HepG2 (cell line): Measurements from ENCODE around the gene KIAA1549. TPM values are rescaled to one million over a fixed set of nuclear protein-coding genes. Genes with fewer than 3 reads are reported as not detected.

ENCODE experiments used
- CBX5 ChIP-seq: sonication (generic); formaldehyde crosslinking; IDR thresholded peaks from 2 replicates; pipeline ENCODE4 v1.4.0; 2020; ENCODE audit warnings: missing genetic modification reagents, borderline replicate concordance
- FOXP1 ChIP-seq, 2 experiments: fragments of 450-650 bp in 1 of 2; IDR thresholded peaks; 2 replicates each; pipeline ENCODE4 v1.6.1; 2017 to 2018; ENCODE audit warnings: antibody characterized with exemption in 1 of 2
- KDM2A ChIP-seq: sonication (generic); formaldehyde crosslinking; IDR thresholded peaks from 2 replicates; pipeline ENCODE4 v1.4.0; 2020; ENCODE audit warnings: low read depth, missing genetic modification reagents, borderline replicate concordance
- MTA1 ChIP-seq: sonication (generic); formaldehyde crosslinking; IDR thresholded peaks from 2 replicates; pipeline ENCODE4 v1.4.0; 2020; ENCODE audit warnings: missing genetic modification reagents, mild to moderate bottlenecking, borderline replicate concordance
- NFYC ChIP-seq: IDR thresholded peaks from 2 replicates; pipeline ENCODE4 v1.6.1; 2016; ENCODE audit warnings: missing genetic modification reagents, missing compliant biosample characterization
- SATB2 ChIP-seq: sonication (generic); formaldehyde crosslinking; IDR thresholded peaks from 2 replicates; pipeline ENCODE4 v1.5.0; 2020; ENCODE audit warnings: missing genetic modification reagents
- TEAD3 ChIP-seq: optimal IDR thresholded peaks from 2 replicates; pipeline ENCODE3; 2016; ENCODE audit warnings: borderline replicate concordance
- ZEB1 ChIP-seq: IDR thresholded peaks from 2 replicates; pipeline ENCODE4 v1.6.1; 2012; ENCODE audit warnings: mild to moderate bottlenecking, low read depth, inconsistent platforms; ENCODE audit not compliant: insufficient replicate concordance
- ZFP41 ChIP-seq: sonication (generic); formaldehyde crosslinking; IDR thresholded peaks from 2 replicates; pipeline ENCODE4 v1.4.0; 2020; ENCODE audit warnings: mild to moderate bottlenecking, missing genetic modification reagents, borderline replicate concordance
- ZFP82 ChIP-seq: sonication (generic); formaldehyde crosslinking; IDR thresholded peaks from 2 replicates; pipeline ENCODE4 v1.5.1; 2020; ENCODE audit warnings: mild to moderate bottlenecking, missing genetic modification reagents, borderline replicate concordance
- ZNF296 ChIP-seq: sonication (generic); formaldehyde crosslinking; conservative IDR thresholded peaks from 2 replicates; pipeline ENCODE4 v1.5.0; 2020; ENCODE audit warnings: mild to moderate bottlenecking, missing genetic modification reagents
- ZNF510 ChIP-seq: sonication (generic); formaldehyde crosslinking; IDR thresholded peaks from 2 replicates; pipeline ENCODE4 v1.4.0; 2020; ENCODE audit warnings: low read depth, mild to moderate bottlenecking, missing genetic modification reagents
- ZNF644 ChIP-seq: IDR thresholded peaks from 2 replicates; pipeline ENCODE4 v1.6.1; 2016; ENCODE audit warnings: low read depth
- ZNF761 ChIP-seq: sonication (generic); formaldehyde crosslinking; conservative IDR thresholded peaks from 2 replicates; pipeline ENCODE4 v1.4.0; 2020; ENCODE audit warnings: mild to moderate bottlenecking, missing genetic modification reagents
- polyA plus RNA-seq, 8 experiments: library from polyadenylated mRNA; depleted of rRNA in 3 of 8; stranded (reverse) in 7 of 8; unstranded in 1 of 8; fragments of >200 nt; fragmentation: Illumina TruSeq in 4 of 8; extraction: Trizol in 4 of 8; gene quantifications; 2 replicates each; pipeline versions ENCODE4 v1.2.1 to v1.2.3, GENCODE V29; 2011 to 2016; ENCODE audit warnings: low read depth in 4 of 8, missing spikeins in 1 of 8, mixed read lengths in 1 of 8; ENCODE audit not compliant: insufficient read depth in 1 of 8
- total RNA-seq, 5 experiments: library from RNA; depleted of rRNA; stranded (reverse); fragments of >200 nt; fragmentation: Illumina TruSeq; extraction: Trizol; gene quantifications; 2 replicates each; pipeline ENCODE4 v1.2.3, GENCODE V29; 2016; ENCODE audit warnings: low read depth in 1 of 5
- TF ChIP-seq, protein P1 (sequence below), 2 experiments: fragments of 450-650 bp in 1 of 2; sonication (generic) in 1 of 2; formaldehyde crosslinking in 1 of 2; IDR thresholded peaks; 2 replicates each; pipeline versions ENCODE4 v1.6.1 to v1.8.0; 2016 to 2022; ENCODE audit warnings: antibody characterized with exemption in 1 of 2, mild to moderate bottlenecking in 1 of 2, missing genetic modification reagents in 1 of 2
- TF ChIP-seq, protein P2 (sequence below): sonication (generic); formaldehyde crosslinking; IDR thresholded peaks from 2 replicates; pipeline ENCODE4 v1.4.0; 2020; ENCODE audit warnings: mild to moderate bottlenecking, missing genetic modification reagents
- TF ChIP-seq, protein P3 (sequence below): sonication (generic); formaldehyde crosslinking; IDR thresholded peaks from 2 replicates; pipeline ENCODE4 v1.4.0; 2020; ENCODE audit warnings: missing genetic modification reagents

The KIAA1549 gene
- total and polyA plus RNA-seq, 2 of the 13 experiments (the other 11 are each of a cell fraction or from before 2014, with no cell fraction given) = 1.1 to 1.8 TPM

DNA sequence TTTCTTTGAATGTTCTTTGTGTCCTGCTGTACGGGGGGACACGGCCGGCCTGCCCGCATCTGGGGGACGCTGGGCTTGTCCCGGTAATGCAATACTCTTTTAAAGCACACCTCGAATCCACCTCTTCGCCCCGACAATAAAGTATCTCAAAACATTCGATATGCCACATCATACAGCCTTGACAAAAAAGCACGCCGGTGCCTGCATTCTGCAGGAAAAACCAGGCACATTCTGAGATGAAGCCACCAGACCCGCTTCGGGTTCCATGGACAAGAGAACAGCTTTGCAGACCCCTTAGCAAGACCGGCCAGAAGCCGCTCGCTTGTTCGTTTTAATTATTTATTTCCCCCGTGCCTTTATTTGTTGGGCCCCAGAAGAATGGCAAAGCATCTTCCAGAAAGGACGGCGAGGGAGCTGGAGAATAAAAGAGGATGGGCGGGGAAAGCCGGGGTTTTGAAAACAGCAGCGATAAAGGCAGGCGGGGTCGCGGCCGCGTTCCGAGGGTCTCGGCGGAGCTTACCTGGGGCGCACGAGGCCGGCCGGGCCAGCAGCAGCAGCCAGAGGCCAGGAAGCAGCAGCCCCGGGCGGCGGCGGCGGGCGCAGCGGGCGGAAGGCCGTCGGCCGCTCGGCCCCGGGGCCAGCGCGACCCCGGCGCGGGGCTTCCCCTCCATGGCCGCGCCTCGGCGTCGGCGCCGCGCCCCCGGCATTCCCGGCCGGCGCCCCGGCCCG lies 462 bp downstream of the KIAA1549 start (continued):
- no peak for TF ChIP-seq NFYC (CRISPR knock-in tag)
- no peak for TF ChIP-seq ZFP41
- no peak for TF ChIP-seq ZNF644 (CRISPR knock-in tag)
- no peak for TF ChIP-seq ZNF296 (CRISPR knock-in tag)
- TF ChIP-seq FOXP1 (IDR thresholded peaks at IDR 0.05) = no peak
- no peak for TF ChIP-seq FOXP1 (CRISPR knock-in tag; IDR thresholded peaks at IDR 0.05)
- TF ChIP-seq, protein P1, sequence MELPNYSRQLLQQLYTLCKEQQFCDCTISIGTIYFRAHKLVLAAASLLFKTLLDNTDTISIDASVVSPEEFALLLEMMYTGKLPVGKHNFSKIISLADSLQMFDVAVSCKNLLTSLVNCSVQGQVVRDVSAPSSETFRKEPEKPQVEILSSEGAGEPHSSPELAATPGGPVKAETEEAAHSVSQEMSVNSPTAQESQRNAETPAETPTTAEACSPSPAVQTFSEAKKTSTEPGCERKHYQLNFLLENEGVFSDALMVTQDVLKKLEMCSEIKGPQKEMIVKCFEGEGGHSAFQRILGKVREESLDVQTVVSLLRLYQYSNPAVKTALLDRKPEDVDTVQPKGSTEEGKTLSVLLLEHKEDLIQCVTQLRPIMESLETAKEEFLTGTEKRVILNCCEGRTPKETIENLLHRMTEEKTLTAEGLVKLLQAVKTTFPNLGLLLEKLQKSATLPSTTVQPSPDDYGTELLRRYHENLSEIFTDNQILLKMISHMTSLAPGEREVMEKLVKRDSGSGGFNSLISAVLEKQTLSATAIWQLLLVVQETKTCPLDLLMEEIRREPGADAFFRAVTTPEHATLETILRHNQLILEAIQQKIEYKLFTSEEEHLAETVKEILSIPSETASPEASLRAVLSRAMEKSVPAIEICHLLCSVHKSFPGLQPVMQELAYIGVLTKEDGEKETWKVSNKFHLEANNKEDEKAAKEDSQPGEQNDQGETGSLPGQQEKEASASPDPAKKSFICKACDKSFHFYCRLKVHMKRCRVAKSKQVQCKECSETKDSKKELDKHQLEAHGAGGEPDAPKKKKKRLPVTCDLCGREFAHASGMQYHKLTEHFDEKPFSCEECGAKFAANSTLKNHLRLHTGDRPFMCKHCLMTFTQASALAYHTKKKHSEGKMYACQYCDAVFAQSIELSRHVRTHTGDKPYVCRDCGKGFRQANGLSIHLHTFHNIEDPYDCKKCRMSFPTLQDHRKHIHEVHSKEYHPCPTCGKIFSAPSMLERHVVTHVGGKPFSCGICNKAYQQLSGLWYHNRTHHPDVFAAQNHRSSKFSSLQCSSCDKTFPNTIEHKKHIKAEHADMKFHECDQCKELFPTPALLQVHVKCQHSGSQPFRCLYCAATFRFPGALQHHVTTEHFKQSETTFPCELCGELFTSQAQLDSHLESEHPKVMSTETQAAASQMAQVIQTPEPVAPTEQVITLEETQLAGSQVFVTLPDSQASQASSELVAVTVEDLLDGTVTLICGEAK (IDR thresholded peaks at IDR 0.05) = no peak
- TF ChIP-seq, protein P1 (CRISPR knock-in tag; IDR thresholded peaks at IDR 0.05) = 0 out of 2 replicates have a peak, but pooled peaks have one; percentile 21
- no peak for TF ChIP-seq TEAD3 (CRISPR knock-in tag)
- TF ChIP-seq SATB2 = no peak
- TF ChIP-seq MTA1 (CRISPR knock-in tag) = no peak
- TF ChIP-seq, protein P2, sequence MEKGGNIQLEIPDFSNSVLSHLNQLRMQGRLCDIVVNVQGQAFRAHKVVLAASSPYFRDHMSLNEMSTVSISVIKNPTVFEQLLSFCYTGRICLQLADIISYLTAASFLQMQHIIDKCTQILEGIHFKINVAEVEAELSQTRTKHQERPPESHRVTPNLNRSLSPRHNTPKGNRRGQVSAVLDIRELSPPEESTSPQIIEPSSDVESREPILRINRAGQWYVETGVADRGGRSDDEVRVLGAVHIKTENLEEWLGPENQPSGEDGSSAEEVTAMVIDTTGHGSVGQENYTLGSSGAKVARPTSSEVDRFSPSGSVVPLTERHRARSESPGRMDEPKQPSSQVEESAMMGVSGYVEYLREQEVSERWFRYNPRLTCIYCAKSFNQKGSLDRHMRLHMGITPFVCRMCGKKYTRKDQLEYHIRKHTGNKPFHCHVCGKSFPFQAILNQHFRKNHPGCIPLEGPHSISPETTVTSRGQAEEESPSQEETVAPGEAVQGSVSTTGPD (CRISPR knock-in tag) = no peak
- TF ChIP-seq ZFP82 (CRISPR knock-in tag) = no peak
- TF ChIP-seq ZNF510 (CRISPR knock-in tag) = no peak
- TF ChIP-seq ZEB1 = no peak
- TF ChIP-seq, protein P3, sequence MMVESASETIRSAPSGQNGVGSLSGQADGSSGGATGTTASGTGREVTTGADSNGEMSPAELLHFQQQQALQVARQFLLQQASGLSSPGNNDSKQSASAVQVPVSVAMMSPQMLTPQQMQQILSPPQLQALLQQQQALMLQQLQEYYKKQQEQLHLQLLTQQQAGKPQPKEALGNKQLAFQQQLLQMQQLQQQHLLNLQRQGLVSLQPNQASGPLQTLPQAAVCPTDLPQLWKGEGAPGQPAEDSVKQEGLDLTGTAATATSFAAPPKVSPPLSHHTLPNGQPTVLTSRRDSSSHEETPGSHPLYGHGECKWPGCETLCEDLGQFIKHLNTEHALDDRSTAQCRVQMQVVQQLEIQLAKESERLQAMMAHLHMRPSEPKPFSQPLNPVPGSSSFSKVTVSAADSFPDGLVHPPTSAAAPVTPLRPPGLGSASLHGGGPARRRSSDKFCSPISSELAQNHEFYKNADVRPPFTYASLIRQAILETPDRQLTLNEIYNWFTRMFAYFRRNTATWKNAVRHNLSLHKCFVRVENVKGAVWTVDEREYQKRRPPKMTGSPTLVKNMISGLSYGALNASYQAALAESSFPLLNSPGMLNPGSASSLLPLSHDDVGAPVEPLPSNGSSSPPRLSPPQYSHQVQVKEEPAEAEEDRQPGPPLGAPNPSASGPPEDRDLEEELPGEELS (CRISPR knock-in tag) = no peak
- no peak for TF ChIP-seq CBX5 (CRISPR knock-in tag)
- no peak for TF ChIP-seq KDM2A (CRISPR knock-in tag)
- no peak for TF ChIP-seq ZNF761 (CRISPR knock-in tag)
